ENCODE data around the gene SENP2.

The SENP2 gene

DNA sequence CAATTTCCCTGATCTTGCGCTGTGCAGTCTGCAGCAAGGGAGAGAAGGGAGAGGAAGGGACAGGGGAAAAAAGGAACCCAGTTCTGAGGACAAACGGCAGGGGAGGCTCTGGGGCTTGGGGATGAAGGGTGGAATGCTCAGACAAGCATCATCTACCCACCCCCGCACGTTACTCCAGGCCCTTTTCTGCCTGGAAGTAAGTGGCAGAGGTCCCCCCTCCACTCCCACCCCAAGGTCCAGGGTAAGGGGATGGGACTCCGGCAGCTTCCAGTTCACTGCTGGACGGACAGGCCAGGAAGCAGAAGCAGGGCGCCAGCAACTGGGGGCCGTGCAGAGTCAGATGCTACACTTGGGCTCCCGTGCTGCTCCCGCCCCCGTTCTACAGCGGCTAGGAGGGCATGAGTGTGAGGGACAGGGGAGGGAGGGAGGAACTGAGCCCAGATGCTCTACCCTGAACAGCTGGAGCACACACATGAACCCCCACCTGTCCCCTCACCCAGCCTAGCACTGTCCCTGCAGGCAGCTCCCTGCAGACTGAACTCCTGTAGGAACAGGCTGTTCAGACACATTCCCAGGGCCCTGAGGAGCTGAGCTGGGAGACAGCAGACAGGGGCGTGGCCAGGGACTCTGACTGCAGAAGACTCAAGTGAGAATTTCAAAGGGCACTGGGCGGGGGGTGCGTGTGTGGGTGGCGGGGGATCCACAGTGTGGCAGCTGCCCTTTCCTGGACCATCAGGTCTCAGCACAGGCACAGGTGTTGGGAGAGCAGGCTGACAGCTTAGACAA, 59.7 kb downstream of the SENP2 start:
- Histone ChIP-seq H3K4me1 (ENCODE audit: low read length) (no peaks in the 10 kb centered on the region), H3K9me2 (replicated peaks; ENCODE audit: insufficient read depth, low read length) (no peaks in the 10 kb centered on the region), H3F3A (ENCODE audit: insufficient read depth, low read length) (no peaks in the 10 kb centered on the region), H3K9me3 (replicated peaks; ENCODE audit: insufficient read depth, low read length) (no peaks in the 10 kb centered on the region), H3K27me3 (replicated peaks; ENCODE audit: insufficient read depth, low read length) (no peaks in the 10 kb centered on the region), H2AFZ (ENCODE audit: low read length) (no peak overlapping the region), H3K27ac (ENCODE audit: low read length) (no peak overlapping the region), H3K9ac (ENCODE audit: low read length) (no peak overlapping the region), H3K4me2 (ENCODE audit: low read depth, low read length) (no peak overlapping the region), H3K79me2 (ENCODE audit: low read length) (no peaks in the 10 kb centered on the region), H4K20me1 (ENCODE audit: insufficient read depth, low read length) (no peaks in the 10 kb centered on the region), H3K36me3 (replicated peaks; ENCODE audit: insufficient read depth, low read length) (no peaks in the 10 kb centered on the region), H3K4me3 (ENCODE audit: low read length) (no peak overlapping the region)
- DNase-seq, result no peak
- TF ChIP-seq EZH2phosphoT487 (IDR thresholded peaks at IDR 0.05; ENCODE audit: low read length), result no peak
- no peak for TF ChIP-seq EZH2 (optimal IDR thresholded peaks at IDR 0.05; ENCODE audit: low read depth, low read length)
- TF ChIP-seq, protein P1, sequence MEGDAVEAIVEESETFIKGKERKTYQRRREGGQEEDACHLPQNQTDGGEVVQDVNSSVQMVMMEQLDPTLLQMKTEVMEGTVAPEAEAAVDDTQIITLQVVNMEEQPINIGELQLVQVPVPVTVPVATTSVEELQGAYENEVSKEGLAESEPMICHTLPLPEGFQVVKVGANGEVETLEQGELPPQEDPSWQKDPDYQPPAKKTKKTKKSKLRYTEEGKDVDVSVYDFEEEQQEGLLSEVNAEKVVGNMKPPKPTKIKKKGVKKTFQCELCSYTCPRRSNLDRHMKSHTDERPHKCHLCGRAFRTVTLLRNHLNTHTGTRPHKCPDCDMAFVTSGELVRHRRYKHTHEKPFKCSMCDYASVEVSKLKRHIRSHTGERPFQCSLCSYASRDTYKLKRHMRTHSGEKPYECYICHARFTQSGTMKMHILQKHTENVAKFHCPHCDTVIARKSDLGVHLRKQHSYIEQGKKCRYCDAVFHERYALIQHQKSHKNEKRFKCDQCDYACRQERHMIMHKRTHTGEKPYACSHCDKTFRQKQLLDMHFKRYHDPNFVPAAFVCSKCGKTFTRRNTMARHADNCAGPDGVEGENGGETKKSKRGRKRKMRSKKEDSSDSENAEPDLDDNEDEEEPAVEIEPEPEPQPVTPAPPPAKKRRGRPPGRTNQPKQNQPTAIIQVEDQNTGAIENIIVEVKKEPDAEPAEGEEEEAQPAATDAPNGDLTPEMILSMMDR (IDR thresholded peaks at IDR 0.05; ENCODE audit: low read length), result no peak

DNA sequence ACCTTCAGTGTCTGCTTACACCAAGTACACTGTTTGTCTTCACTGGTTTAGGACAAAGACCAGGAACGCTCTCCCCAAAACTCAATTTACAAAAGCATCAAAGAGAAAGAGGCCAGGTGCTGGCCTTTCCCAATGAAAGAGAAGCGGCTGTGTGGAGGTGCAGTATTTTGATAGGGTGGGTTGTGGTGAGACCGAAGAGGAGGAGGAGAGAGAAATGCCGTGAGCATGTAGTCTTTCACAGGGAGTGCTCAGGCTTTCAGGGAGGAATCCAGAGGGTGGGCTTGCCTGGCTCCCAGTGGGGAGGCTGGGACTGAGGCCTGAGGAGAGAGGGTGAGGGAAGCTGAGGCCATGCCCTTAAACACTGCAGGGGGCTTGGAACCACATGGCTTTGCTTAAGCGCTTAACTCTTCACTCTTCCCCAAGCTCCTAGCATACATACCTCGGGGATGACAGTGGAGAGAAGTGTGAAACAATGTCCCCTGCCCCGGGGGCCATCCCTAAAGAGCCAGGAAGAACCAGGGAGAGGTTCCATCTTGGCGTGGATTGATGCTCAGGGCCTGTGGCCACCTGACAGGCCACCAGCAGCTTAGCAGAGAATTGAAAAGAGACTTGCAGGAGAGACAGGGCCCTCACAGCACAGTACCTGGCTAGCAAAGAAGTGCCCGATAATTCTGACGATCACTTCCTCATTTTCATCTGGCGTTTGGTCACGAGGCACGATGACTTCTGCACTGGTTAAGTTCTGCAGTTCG, 60.5 kb downstream of the SENP2 start:
- H3K36me3 ChIP-seq (replicated peaks; ENCODE audit: insufficient read depth, low read length), result no peaks in the 10 kb centered on the region
- no peak for DNase-seq
- H3K4me3 ChIP-seq (ENCODE audit: low read length), result no peak overlapping the region
- H3K4me1 ChIP-seq (ENCODE audit: low read length), result no peaks in the 10 kb centered on the region
- H3F3A ChIP-seq (ENCODE audit: insufficient read depth, low read length), result no peaks in the 10 kb centered on the region
- H3K9me2 ChIP-seq (replicated peaks; ENCODE audit: insufficient read depth, low read length), result no peaks in the 10 kb centered on the region
- no peaks in the 10 kb centered on the region for H3K79me2 ChIP-seq (ENCODE audit: low read length)
- no peaks in the 10 kb centered on the region for H4K20me1 ChIP-seq (ENCODE audit: insufficient read depth, low read length)
- no peaks in the 10 kb centered on the region for H3K9me3 ChIP-seq (replicated peaks; ENCODE audit: insufficient read depth, low read length)
- TF ChIP-seq EZH2phosphoT487 (IDR thresholded peaks at IDR 0.05; ENCODE audit: low read length), result no peak
- TF ChIP-seq, protein P1 (IDR thresholded peaks at IDR 0.05; ENCODE audit: low read length), result no peak
- no peak for TF ChIP-seq EZH2 (optimal IDR thresholded peaks at IDR 0.05; ENCODE audit: low read depth, low read length)
- H3K4me2 ChIP-seq (ENCODE audit: low read depth, low read length), result no peak overlapping the region
- H3K9ac ChIP-seq (ENCODE audit: low read length), result no peak overlapping the region
- no peak overlapping the region for H3K27ac ChIP-seq (ENCODE audit: low read length)
- H3K27me3 ChIP-seq (replicated peaks; ENCODE audit: insufficient read depth, low read length), result no peaks in the 10 kb centered on the region
- H2AFZ ChIP-seq (ENCODE audit: low read length), result no peak overlapping the region

DNA sequence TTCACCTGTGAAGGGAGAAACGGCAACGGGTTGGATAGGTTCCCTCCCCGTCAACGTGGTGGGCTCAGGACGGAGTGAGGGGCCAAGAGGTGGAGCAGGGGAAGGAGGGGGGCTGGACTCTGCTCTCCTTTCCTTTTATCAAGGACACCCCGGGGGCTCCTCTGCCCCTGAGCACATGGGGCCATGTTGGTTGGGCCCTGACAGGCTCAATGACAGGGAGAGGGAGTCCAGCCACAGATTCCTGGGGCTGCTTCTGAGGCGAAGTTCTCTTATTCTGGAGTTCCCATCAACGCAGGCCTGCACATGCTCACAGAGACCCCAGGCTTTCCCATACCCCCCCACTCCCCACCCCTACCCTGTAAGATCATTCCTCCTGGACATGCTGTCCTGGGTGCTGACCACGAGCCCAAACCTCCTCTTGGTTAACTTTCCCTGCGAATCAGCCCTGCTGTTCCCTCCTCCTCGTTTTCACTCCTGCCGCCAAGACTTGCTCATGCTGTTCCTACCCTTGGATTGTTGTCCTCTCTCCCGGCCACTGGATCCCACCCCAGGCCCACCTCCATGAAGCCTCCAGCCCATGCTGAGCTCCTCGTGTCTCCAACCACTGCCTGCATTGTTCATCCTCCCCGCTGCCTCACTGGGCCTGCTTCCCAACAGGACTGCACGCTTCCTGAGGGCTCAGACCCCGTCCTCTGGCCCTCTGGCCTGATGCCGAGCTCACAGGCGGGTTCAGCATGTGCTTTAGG, 61.2 kb downstream of the SENP2 start:
- no peak overlapping the region for H3K27ac ChIP-seq (ENCODE audit: low read length)
- no peak overlapping the region for H3K4me2 ChIP-seq (ENCODE audit: low read depth, low read length)
- no peak for TF ChIP-seq EZH2phosphoT487 (IDR thresholded peaks at IDR 0.05; ENCODE audit: low read length)
- TF ChIP-seq, protein P1 (IDR thresholded peaks at IDR 0.05; ENCODE audit: low read length), result no peak
- TF ChIP-seq EZH2 (optimal IDR thresholded peaks at IDR 0.05; ENCODE audit: low read depth, low read length), result no peak
- H3K27me3 ChIP-seq (replicated peaks; ENCODE audit: insufficient read depth, low read length), result no peaks in the 10 kb centered on the region
- H3K9me2 ChIP-seq (replicated peaks; ENCODE audit: insufficient read depth, low read length), result no peaks in the 10 kb centered on the region
- no peak overlapping the region for H3K4me3 ChIP-seq (ENCODE audit: low read length)
- H3K36me3 ChIP-seq (replicated peaks; ENCODE audit: insufficient read depth, low read length), result no peaks in the 10 kb centered on the region
- H3K9me3 ChIP-seq (replicated peaks; ENCODE audit: insufficient read depth, low read length), result no peaks in the 10 kb centered on the region
- H4K20me1 ChIP-seq (ENCODE audit: insufficient read depth, low read length), result no peaks in the 10 kb centered on the region
- DNase-seq, result no peak
- no peaks in the 10 kb centered on the region for H3K4me1 ChIP-seq (ENCODE audit: low read length)
- H2AFZ ChIP-seq (ENCODE audit: low read length), result no peak overlapping the region
- H3K79me2 ChIP-seq (ENCODE audit: low read length), result no peaks in the 10 kb centered on the region
- no peak overlapping the region for H3K9ac ChIP-seq (ENCODE audit: low read length)
- H3F3A ChIP-seq (ENCODE audit: insufficient read depth, low read length), result no peaks in the 10 kb centered on the region
